ENCODE results near the gene TMEM179B. TPM values are rescaled to one million over a fixed set of nuclear protein-coding genes. Genes with fewer than 3 reads are reported as not detected.

Gene TMEM179B
- total and polyA plus RNA-seq, 9 of the 15 experiments (the other 6 are each of a cell fraction or from before 2014, with no cell fraction given), result 27.7 to 105 (median 37.0) TPM

DNA sequence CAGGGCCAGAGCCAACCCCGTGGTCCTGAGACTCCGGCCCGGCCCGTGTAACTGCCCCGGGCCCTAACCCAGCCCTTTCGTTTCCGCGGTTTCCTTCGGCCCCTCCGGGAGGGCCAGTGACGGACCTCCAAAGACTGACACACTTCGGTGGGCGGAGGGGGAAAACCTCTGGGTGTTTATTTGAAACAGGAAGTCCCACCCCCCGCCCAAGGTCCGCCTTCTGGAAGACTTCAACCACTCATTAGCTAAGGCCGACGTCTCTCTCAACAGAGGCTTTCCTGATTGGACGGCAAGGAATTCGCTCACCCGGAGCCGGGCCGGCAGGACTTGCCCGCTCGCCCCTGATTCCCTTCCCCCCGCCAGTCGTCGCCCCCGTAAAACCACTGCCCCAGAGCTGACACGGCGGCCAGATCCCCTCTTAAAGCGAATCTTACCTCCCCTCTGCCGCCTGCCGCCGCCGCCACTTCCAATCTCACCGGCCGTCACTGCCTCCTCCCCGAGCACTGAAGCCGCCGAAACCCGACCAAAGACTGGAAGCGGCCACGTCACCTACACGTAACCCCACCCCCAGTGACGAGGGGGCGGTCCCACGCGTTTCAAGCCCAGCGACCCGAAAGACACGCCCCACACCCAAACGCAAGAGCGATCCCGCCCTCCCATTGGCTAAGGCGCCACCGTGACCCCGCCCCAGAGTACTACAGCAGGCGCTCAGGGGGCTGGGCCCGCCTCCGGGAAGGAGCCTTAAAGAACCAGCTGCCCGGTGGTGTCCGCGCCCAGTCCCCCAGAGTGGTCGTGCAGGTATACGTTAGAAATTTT lies 44.5 kb downstream of the TMEM179B start, which contains the start of gene STX5 (continued):
- peak; percentile 56 for TF ChIP-seq PML (IDR thresholded peaks at IDR 0.05; ENCODE audit: low read length)
- TF ChIP-seq, protein P1, sequence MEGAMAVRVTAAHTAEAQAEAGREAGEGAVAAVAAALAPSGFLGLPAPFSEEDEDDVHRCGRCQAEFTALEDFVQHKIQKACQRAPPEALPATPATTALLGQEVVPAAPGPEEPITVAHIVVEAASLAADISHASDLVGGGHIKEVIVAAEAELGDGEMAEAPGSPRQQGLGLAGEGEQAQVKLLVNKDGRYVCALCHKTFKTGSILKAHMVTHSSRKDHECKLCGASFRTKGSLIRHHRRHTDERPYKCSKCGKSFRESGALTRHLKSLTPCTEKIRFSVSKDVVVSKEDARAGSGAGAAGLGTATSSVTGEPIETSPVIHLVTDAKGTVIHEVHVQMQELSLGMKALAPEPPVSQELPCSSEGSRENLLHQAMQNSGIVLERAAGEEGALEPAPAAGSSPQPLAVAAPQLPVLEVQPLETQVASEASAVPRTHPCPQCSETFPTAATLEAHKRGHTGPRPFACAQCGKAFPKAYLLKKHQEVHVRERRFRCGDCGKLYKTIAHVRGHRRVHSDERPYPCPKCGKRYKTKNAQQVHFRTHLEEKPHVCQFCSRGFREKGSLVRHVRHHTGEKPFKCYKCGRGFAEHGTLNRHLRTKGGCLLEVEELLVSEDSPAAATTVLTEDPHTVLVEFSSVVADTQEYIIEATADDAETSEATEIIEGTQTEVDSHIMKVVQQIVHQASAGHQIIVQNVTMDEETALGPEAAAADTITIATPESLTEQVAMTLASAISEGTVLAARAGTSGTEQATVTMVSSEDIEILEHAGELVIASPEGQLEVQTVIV (CRISPR knock-in tag; IDR thresholded peaks at IDR 0.05; ENCODE audit: borderline replicate concordance), result no peak
- TF ChIP-seq HDAC8 (tag; IDR thresholded peaks at IDR 0.05), result no peak
- no peak for TF ChIP-seq HSF4 (CRISPR knock-in tag; IDR thresholded peaks at IDR 0.05; ENCODE audit: borderline replicate concordance)
- no peak; the same call in 1 of the 2 replicates for TF ChIP-seq PHTF2 (CRISPR knock-in tag; IDR thresholded peaks at IDR 0.05)
- TF ChIP-seq ESRRA (IDR thresholded peaks at IDR 0.05; ENCODE audit: borderline replicate concordance, low read depth), result no peak
- no peak for TF ChIP-seq CAMTA2 (CRISPR knock-in tag; conservative IDR thresholded peaks at IDR 0.05)
- TF ChIP-seq NCOR1 (IDR thresholded peaks at IDR 0.05), result no peak
- TF ChIP-seq, protein P2, sequence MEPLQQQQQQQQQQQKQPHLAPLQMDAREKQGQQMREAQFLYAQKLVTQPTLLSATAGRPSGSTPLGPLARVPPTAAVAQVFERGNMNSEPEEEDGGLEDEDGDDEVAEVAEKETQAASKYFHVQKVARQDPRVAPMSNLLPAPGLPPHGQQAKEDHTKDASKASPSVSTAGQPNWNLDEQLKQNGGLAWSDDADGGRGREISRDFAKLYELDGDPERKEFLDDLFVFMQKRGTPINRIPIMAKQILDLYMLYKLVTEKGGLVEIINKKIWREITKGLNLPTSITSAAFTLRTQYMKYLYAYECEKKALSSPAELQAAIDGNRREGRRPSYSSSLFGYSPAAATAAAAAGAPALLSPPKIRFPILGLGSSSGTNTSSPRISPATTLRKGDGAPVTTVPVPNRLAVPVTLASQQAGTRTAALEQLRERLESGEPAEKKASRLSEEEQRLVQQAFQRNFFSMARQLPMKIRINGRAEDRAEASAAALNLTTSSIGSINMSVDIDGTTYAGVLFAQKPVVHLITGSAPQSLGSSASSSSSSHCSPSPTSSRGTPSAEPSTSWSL (CRISPR knock-in tag; IDR thresholded peaks at IDR 0.05; ENCODE audit: borderline replicate concordance), result no peak
- TF ChIP-seq TAF1 (IDR thresholded peaks at IDR 0.05; ENCODE audit: control insufficient read depth, extremely low read depth, insufficient read depth, low read length, severe bottlenecking), result peak; percentile 90
- TF ChIP-seq, protein P3, sequence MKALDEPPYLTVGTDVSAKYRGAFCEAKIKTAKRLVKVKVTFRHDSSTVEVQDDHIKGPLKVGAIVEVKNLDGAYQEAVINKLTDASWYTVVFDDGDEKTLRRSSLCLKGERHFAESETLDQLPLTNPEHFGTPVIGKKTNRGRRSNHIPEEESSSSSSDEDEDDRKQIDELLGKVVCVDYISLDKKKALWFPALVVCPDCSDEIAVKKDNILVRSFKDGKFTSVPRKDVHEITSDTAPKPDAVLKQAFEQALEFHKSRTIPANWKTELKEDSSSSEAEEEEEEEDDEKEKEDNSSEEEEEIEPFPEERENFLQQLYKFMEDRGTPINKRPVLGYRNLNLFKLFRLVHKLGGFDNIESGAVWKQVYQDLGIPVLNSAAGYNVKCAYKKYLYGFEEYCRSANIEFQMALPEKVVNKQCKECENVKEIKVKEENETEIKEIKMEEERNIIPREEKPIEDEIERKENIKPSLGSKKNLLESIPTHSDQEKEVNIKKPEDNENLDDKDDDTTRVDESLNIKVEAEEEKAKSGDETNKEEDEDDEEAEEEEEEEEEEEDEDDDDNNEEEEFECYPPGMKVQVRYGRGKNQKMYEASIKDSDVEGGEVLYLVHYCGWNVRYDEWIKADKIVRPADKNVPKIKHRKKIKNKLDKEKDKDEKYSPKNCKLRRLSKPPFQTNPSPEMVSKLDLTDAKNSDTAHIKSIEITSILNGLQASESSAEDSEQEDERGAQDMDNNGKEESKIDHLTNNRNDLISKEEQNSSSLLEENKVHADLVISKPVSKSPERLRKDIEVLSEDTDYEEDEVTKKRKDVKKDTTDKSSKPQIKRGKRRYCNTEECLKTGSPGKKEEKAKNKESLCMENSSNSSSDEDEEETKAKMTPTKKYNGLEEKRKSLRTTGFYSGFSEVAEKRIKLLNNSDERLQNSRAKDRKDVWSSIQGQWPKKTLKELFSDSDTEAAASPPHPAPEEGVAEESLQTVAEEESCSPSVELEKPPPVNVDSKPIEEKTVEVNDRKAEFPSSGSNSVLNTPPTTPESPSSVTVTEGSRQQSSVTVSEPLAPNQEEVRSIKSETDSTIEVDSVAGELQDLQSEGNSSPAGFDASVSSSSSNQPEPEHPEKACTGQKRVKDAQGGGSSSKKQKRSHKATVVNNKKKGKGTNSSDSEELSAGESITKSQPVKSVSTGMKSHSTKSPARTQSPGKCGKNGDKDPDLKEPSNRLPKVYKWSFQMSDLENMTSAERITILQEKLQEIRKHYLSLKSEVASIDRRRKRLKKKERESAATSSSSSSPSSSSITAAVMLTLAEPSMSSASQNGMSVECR (CRISPR knock-in tag; IDR thresholded peaks at IDR 0.05), result peak; percentile 10; the same call in 1 of the 2 replicates
- TF ChIP-seq, protein P4, sequence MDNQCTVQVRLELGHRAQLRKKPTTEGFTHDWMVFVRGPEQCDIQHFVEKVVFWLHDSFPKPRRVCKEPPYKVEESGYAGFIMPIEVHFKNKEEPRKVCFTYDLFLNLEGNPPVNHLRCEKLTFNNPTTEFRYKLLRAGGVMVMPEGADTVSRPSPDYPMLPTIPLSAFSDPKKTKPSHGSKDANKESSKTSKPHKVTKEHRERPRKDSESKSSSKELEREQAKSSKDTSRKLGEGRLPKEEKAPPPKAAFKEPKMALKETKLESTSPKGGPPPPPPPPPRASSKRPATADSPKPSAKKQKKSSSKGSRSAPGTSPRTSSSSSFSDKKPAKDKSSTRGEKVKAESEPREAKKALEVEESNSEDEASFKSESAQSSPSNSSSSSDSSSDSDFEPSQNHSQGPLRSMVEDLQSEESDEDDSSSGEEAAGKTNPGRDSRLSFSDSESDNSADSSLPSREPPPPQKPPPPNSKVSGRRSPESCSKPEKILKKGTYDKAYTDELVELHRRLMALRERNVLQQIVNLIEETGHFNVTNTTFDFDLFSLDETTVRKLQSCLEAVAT (IDR thresholded peaks at IDR 0.05), result peak in 1 of 2 experiments; percentile 25; a peak in 2 of 4 replicates
- TF ChIP-seq, protein P5, sequence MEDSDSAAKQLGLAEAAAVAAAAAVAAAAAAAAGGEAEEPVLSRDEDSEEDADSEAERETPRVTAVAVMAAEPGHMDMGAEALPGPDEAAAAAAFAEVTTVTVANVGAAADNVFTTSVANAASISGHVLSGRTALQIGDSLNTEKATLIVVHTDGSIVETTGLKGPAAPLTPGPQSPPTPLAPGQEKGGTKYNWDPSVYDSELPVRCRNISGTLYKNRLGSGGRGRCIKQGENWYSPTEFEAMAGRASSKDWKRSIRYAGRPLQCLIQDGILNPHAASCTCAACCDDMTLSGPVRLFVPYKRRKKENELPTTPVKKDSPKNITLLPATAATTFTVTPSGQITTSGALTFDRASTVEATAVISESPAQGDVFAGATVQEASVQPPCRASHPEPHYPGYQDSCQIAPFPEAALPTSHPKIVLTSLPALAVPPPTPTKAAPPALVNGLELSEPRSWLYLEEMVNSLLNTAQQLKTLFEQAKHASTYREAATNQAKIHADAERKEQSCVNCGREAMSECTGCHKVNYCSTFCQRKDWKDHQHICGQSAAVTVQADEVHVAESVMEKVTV (CRISPR knock-in tag; IDR thresholded peaks at IDR 0.05), result no peak
- no peak for TF ChIP-seq ZNF586 (CRISPR knock-in tag; conservative IDR thresholded peaks at IDR 0.05)
